SK-N-MC (cell line): ENCODE results near the gene NR2F2.

Experiments used
- EZH2 ChIP-seq: fragments of 200-600 bp; sonication (generic); IDR thresholded peaks from one replicate; pipeline ENCODE4 v1.6.1; 2017; ENCODE audit warnings: antibody characterized with exemption
- FOXP2 ChIP-seq: optimal IDR thresholded peaks from 2 replicates; pipeline ENCODE3; 2011; ENCODE audit warnings: mild to moderate bottlenecking, moderate library complexity; ENCODE audit not compliant: insufficient read depth; ENCODE audit errors: extremely low read length, control extremely low read depth
- POLR2AphosphoS5 ChIP-seq: IDR thresholded peaks from 2 replicates; pipeline ENCODE4 v1.6.1; 2012; ENCODE audit warnings: mild to moderate bottlenecking, low read depth, low read length, borderline replicate concordance

GRCh38 chr15:96362755-96363651 is 32.5 kb downstream of the NR2F2 start:
- no peak for TF ChIP-seq EZH2
- TF ChIP-seq POLR2AphosphoS5, result no peak
- no peak for TF ChIP-seq FOXP2
